ENCODE results near the gene ZC3H14.
A peak's percentile ranks its signal among the peaks of the same experiment; 100 is the strongest.

Gene ZC3H14

GRCh38 chr14:88597038-88597437, 34.2 kb downstream of the ZC3H14 start:
- in situ Hi-C loops (cut with HindIII; ENCODE audit: low pct_ligation_motif_present, low pct_unique_long_range_greater_than_20kb, low sequenced_read_pairs), result no loop called here
- DNase-seq, result no peak

GRCh38 chr14:88597601-88598000, 34.8 kb downstream of the ZC3H14 start:
- no peak for DNase-seq
- in situ Hi-C loops (cut with HindIII; ENCODE audit: low pct_ligation_motif_present, low pct_unique_long_range_greater_than_20kb, low sequenced_read_pairs), result no loop called here

- in situ Hi-C loops (cut with HindIII; ENCODE audit: low pct_ligation_motif_present, low pct_unique_long_range_greater_than_20kb, low sequenced_read_pairs), result no loop called here
- DNase-seq, result no peak
Measured at GRCh38 chr14:88598097-88598675, 35.3 kb downstream of the ZC3H14 start.

GRCh38 chr14:88599326-88599725, 36.5 kb downstream of the ZC3H14 start:
- no peak for DNase-seq
- in situ Hi-C loops (cut with HindIII; ENCODE audit: low pct_ligation_motif_present, low pct_unique_long_range_greater_than_20kb, low sequenced_read_pairs), result no loop called here

GRCh38 chr14:88599761-88600439, 37.1 kb downstream of the ZC3H14 start:
- DNase-seq, result no peak
- in situ Hi-C loops (cut with HindIII; ENCODE audit: low pct_ligation_motif_present, low pct_unique_long_range_greater_than_20kb, low sequenced_read_pairs), result no loop called here

- no peak for DNase-seq
Measured at GRCh38 chr14:88604212-88604611, 41.4 kb downstream of the ZC3H14 start.

GRCh38 chr14:88605594-88605993, 42.8 kb downstream of the ZC3H14 start:
- in situ Hi-C loops (cut with HindIII; ENCODE audit: low pct_ligation_motif_present, low pct_unique_long_range_greater_than_20kb, low sequenced_read_pairs), result no loop called here
- no peak for DNase-seq

More at GRCh38 chr14:88604212-88604611, 41.4 kb downstream of the ZC3H14 start:
- in situ Hi-C loops (cut with HindIII; ENCODE audit: low pct_ligation_motif_present, low pct_unique_long_range_greater_than_20kb, low sequenced_read_pairs), result no loop called here

- no peak for DNase-seq
- in situ Hi-C loops (cut with HindIII; ENCODE audit: low pct_ligation_motif_present, low pct_unique_long_range_greater_than_20kb, low sequenced_read_pairs), result no loop called here
Measured at GRCh38 chr14:88607829-88608228, 45.0 kb downstream of the ZC3H14 start.

GRCh38 chr14:88611878-88612277, 49.0 kb downstream of the ZC3H14 start:
- no peak for DNase-seq
- in situ Hi-C loops (cut with HindIII; ENCODE audit: low pct_ligation_motif_present, low pct_unique_long_range_greater_than_20kb, low sequenced_read_pairs), result no loop called here

GRCh38 chr14:88612981-88613380, 50.1 kb downstream of the ZC3H14 start:
- in situ Hi-C loops (cut with HindIII; ENCODE audit: low pct_ligation_motif_present, low pct_unique_long_range_greater_than_20kb, low sequenced_read_pairs), result no loop called here
- DNase-seq, result no peak

- peak; percentile 18 for DNase-seq
- in situ Hi-C loops (cut with HindIII; ENCODE audit: low pct_ligation_motif_present, low pct_unique_long_range_greater_than_20kb, low sequenced_read_pairs), result no loop called here
Measured at GRCh38 chr14:88613552-88614010, 50.7 kb downstream of the ZC3H14 start.

- DNase-seq, result peak; percentile 48
- in situ Hi-C loops (cut with HindIII; ENCODE audit: low pct_ligation_motif_present, low pct_unique_long_range_greater_than_20kb, low sequenced_read_pairs), result no loop called here
Measured at GRCh38 chr14:88614218-88614907, 51.5 kb downstream of the ZC3H14 start.

- no peak for DNase-seq
- in situ Hi-C loops (cut with HindIII; ENCODE audit: low pct_ligation_motif_present, low pct_unique_long_range_greater_than_20kb, low sequenced_read_pairs), result no loop called here
Measured at GRCh38 chr14:88616697-88617096, 53.9 kb downstream of the ZC3H14 start.

- in situ Hi-C loops (cut with HindIII; ENCODE audit: low pct_ligation_motif_present, low pct_unique_long_range_greater_than_20kb, low sequenced_read_pairs), result no loop called here
- DNase-seq, result no peak
Measured at GRCh38 chr14:88617479-88617878, 54.6 kb downstream of the ZC3H14 start.

GRCh38 chr14:88618476-88618875, 55.6 kb downstream of the ZC3H14 start:
- in situ Hi-C loops (cut with HindIII; ENCODE audit: low pct_ligation_motif_present, low pct_unique_long_range_greater_than_20kb, low sequenced_read_pairs), result no loop called here

GRCh38 chr14:88621100-88621499, 58.3 kb downstream of the ZC3H14 start:
- DNase-seq, result no peak

More at GRCh38 chr14:88618476-88618875, 55.6 kb downstream of the ZC3H14 start:
- no peak for DNase-seq

GRCh38 chr14:88625671-88626070, 62.8 kb downstream of the ZC3H14 start:
- no peak for DNase-seq
- in situ Hi-C loops (cut with HindIII; ENCODE audit: low pct_ligation_motif_present, low pct_unique_long_range_greater_than_20kb, low sequenced_read_pairs), result no loop called here

More at GRCh38 chr14:88621100-88621499, 58.3 kb downstream of the ZC3H14 start:
- in situ Hi-C loops (cut with HindIII; ENCODE audit: low pct_ligation_motif_present, low pct_unique_long_range_greater_than_20kb, low sequenced_read_pairs), result no loop called here

- in situ Hi-C loops (cut with HindIII; ENCODE audit: low pct_ligation_motif_present, low pct_unique_long_range_greater_than_20kb, low sequenced_read_pairs), result no loop called here
- no peak for DNase-seq
Measured at GRCh38 chr14:88628033-88628432, 65.2 kb downstream of the ZC3H14 start.

- in situ Hi-C loops (cut with HindIII; ENCODE audit: low pct_ligation_motif_present, low pct_unique_long_range_greater_than_20kb, low sequenced_read_pairs), result no loop called here
- DNase-seq, result no peak
Measured at GRCh38 chr14:88628462-88628861, 65.6 kb downstream of the ZC3H14 start.

GRCh38 chr14:88630565-88630964, 67.7 kb downstream of the ZC3H14 start:
- in situ Hi-C loops (cut with HindIII; ENCODE audit: low pct_ligation_motif_present, low pct_unique_long_range_greater_than_20kb, low sequenced_read_pairs), result no loop called here
- DNase-seq, result peak; percentile 82
